Endothelial cell of umbilical vein (primary cell): Measurements from ENCODE around the gene ASXL1.

Experiments
- CTCF ChIP-seq, 2 donors: IDR thresholded peaks; 1 replicate in 1 of 2; 2 replicates in 1 of 2; pipeline ENCODE4 v1.5.1; 2011; ENCODE audit warnings: low read length in 2 of 2, mild to moderate bottlenecking in 2 of 2, moderate library complexity in 2 of 2, control low read depth in 1 of 2, inconsistent platforms in 1 of 2, low read depth in 1 of 2; ENCODE audit not compliant: insufficient read depth in 1 of 2; ENCODE audit errors: extremely low read depth in 1 of 2
- FOS ChIP-seq: IDR thresholded peaks from 2 replicates; pipeline ENCODE4 v1.6.1; 2011; ENCODE audit warnings: mild to moderate bottlenecking, low read length, moderate library complexity, borderline replicate concordance; ENCODE audit not compliant: insufficient read depth
- GATA2 ChIP-seq: IDR thresholded peaks from 2 replicates; pipeline ENCODE4 v1.7.0; 2011; ENCODE audit warnings: low read depth, mild to moderate bottlenecking, moderate library complexity, mixed read lengths, low read length; ENCODE audit not compliant: insufficient read length, insufficient read depth
- MYC ChIP-seq: IDR thresholded peaks from one replicate; pipeline ENCODE4 v1.6.1; 2011; ENCODE audit warnings: mild to moderate bottlenecking, low read depth, low read length
- POLR2A ChIP-seq: IDR thresholded peaks from 2 replicates; pipeline ENCODE4 v1.6.1; 2012; ENCODE audit warnings: low read depth, mild to moderate bottlenecking, control low read depth, low read length
- POLR2AphosphoS5 ChIP-seq: IDR thresholded peaks from 2 replicates; pipeline ENCODE4 v1.6.1; 2012; ENCODE audit warnings: low read depth, mild to moderate bottlenecking, control low read depth, low read length, moderate library complexity; ENCODE audit not compliant: insufficient read depth
- TF ChIP-seq, protein P1 (sequence below): IDR thresholded peaks from 2 replicates; pipeline ENCODE4 v1.6.1; 2011; ENCODE audit not compliant: insufficient read depth, insufficient read length

DNA sequence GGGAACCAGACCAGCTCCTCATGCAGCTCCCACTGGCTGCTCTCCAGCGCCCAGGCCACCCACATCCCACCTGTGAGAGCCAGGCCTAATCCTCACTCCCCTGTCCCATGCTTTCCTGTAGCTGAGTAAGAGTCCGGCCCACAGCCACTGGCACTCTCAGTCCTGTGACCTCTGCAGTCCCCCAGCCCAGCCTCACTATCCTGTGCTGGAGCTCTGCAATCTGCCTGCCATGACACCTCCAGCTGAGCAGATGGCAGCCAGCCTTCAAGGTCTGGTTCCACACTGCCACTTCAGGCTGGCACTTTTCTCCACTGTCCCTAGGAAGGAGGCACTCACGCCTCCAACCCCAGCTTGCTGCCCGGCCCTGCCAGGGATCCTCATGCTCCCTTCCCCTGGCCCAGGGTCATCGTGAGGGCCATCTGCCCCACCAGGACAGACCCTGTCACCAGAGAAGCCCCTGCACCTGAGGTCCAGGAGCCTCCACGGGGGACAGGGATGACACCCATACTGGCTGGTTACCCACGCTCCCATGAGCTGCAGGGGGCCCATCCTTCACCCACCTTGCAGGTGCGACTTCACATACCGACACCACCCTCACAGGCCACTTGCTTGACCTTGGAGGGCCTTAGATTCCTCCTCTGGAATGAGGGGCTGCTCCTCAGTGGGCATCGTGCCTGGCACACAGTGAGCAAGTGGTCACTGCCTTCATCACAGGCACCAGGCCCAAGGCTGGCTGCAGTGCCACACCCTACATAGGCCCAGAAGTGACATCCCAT lies 100.1 kb downstream of the ASXL1 start:
- TF ChIP-seq POLR2AphosphoS5 (no peak), CTCF (IDR thresholded peaks at IDR 0.05; ENCODE audit: extremely low read depth in 1 of 2, insufficient read depth in 1 of 2, low read depth in 1 of 2, low read length in 2 of 2) (no peak), FOS (no peak), MYC (no peak), POLR2A (no peak), GATA2 (no peak)
- TF ChIP-seq, protein P1, sequence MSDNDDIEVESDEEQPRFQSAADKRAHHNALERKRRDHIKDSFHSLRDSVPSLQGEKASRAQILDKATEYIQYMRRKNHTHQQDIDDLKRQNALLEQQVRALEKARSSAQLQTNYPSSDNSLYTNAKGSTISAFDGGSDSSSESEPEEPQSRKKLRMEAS: no peak
